HL-60 (cell line): Measurements from ENCODE around the gene RUBCN.

Experiments used
- DNase-seq, 2 experiments: peaks; one replicate each; pipeline ENCODE4 v3.0.0-alpha.2; 2010 to 2020; ENCODE audit warnings: low read depth in 1 of 2, low spot score in 1 of 2
- H3K27ac ChIP-seq: fragments of 250-450 bp; sonication (Bioruptor Pico); replicated peaks from 2 replicates; pipeline ENCODE4 v1.5.1; 2020; ENCODE audit warnings: mild to moderate bottlenecking, moderate library complexity
- H3K27me3 ChIP-seq: fragments of 250-450 bp; sonication (Bioruptor Pico); 2 replicates; pipeline ENCODE4 v1.5.1; 2021; ENCODE audit warnings: mild to moderate bottlenecking, moderate library complexity; ENCODE audit not compliant: insufficient read depth, poor library complexity, severe bottlenecking
- H3K4me3 ChIP-seq: replicated peaks from 2 replicates; pipeline ENCODE4 v1.5.1; 2011; ENCODE audit warnings: mild to moderate bottlenecking, control low read depth, low read length; ENCODE audit not compliant: insufficient read depth
- CTCF ChIP-seq: IDR thresholded peaks from one replicate; pipeline ENCODE4 v1.5.1; 2011; ENCODE audit warnings: low read length, control low read depth, inconsistent platforms; ENCODE audit not compliant: insufficient read depth
- GABPA ChIP-seq: IDR thresholded peaks from 2 replicates; pipeline ENCODE4 v1.6.1; 2012; ENCODE audit warnings: low read depth
- POLR2AphosphoS5 ChIP-seq: IDR thresholded peaks from 2 replicates; pipeline ENCODE4 v1.6.1; 2012; ENCODE audit warnings: low read depth
- SPI1 ChIP-seq: IDR thresholded peaks from 2 replicates; pipeline ENCODE4 v1.6.1; 2012; ENCODE audit warnings: low read depth, mild to moderate bottlenecking, borderline replicate concordance
- long read RNA-seq: library from polyadenylated mRNA; unstranded; transcript quantifications from one replicate; pipeline ENCODE4 v2.0.0, GENCODE V29; 2020
- TF ChIP-seq, protein P1 (sequence below): IDR thresholded peaks from 2 replicates; pipeline ENCODE4 v1.6.1; 2012; ENCODE audit warnings: low read depth; ENCODE audit not compliant: insufficient replicate concordance

RUBCN gene
- long read RNA-seq, partial matches to known transcripts: 1 of 10 reads
- long read RNA-seq, other reads (novel, unspliced or antisense): 7 of 10 reads

GRCh38 chr3:197736491-197737318 is at the start of gene RUBCN:
Gene RUBCN, minus strand, starts transcription at chr3:197736904. Its CDS starts 185 bp downstream, at chr3:197736719.
- Histone ChIP-seq H3K27me3 (no peaks in the 10 kb centered on the region), H3K4me3 (peak within 1 kb of the TSS; percentile 77), H3K27ac (peak within 1 kb of the TSS; percentile 60)
- DNase-seq: peak; percentile 85 to 96
- TF ChIP-seq POLR2AphosphoS5 (peak; percentile 64), GABPA (peak; percentile 57), CTCF (no peak), SPI1 (no peak)
- TF ChIP-seq, protein P1, sequence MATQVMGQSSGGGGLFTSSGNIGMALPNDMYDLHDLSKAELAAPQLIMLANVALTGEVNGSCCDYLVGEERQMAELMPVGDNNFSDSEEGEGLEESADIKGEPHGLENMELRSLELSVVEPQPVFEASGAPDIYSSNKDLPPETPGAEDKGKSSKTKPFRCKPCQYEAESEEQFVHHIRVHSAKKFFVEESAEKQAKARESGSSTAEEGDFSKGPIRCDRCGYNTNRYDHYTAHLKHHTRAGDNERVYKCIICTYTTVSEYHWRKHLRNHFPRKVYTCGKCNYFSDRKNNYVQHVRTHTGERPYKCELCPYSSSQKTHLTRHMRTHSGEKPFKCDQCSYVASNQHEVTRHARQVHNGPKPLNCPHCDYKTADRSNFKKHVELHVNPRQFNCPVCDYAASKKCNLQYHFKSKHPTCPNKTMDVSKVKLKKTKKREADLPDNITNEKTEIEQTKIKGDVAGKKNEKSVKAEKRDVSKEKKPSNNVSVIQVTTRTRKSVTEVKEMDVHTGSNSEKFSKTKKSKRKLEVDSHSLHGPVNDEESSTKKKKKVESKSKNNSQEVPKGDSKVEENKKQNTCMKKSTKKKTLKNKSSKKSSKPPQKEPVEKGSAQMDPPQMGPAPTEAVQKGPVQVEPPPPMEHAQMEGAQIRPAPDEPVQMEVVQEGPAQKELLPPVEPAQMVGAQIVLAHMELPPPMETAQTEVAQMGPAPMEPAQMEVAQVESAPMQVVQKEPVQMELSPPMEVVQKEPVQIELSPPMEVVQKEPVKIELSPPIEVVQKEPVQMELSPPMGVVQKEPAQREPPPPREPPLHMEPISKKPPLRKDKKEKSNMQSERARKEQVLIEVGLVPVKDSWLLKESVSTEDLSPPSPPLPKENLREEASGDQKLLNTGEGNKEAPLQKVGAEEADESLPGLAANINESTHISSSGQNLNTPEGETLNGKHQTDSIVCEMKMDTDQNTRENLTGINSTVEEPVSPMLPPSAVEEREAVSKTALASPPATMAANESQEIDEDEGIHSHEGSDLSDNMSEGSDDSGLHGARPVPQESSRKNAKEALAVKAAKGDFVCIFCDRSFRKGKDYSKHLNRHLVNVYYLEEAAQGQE: no peak

DNA sequence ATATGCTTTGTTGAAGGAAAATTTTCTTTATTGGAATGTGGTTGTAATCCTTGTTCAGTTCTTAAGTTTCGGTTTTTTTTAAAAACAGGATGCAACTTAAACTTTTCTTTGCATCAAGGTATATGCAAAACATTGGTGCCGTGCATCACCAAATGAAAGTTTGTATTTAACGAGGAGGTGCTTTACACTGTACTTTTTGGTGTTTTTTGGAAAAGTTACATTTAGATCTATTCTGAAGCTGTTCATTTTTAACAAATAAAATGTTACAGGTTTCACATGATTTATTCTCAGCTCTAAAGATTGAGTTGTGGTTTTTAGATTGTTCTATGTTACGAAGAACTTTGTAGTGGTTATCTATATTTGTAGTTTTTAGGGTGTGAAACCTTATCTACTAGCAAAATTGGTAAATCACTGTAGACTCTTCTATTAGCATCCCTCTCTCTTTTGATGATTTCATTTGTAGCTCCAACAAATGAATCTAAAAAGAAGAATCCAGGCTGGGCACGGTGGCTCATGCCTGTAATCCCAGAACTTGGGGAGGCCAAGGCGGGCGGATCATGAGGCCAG is 47.4 kb upstream of the RUBCN start:
- Histone ChIP-seq H3K4me3 (no peak overlapping the region), H3K27ac (no peak overlapping the region), H3K27me3 (no peaks in the 10 kb centered on the region)
- DNase-seq: no peak
- no peak for TF ChIP-seq POLR2AphosphoS5
- TF ChIP-seq, protein P1: no peak
- no peak for TF ChIP-seq CTCF

- no peak overlapping the region for H3K27ac ChIP-seq
- TF ChIP-seq POLR2AphosphoS5 (no peak), SPI1 (no peak), CTCF (no peak), GABPA (no peak)
- TF ChIP-seq, protein P1: no peak
- no peak for DNase-seq
- H3K27me3 ChIP-seq: no peaks in the 10 kb centered on the region
- no peak overlapping the region for H3K4me3 ChIP-seq
These were observed 45.5 kb upstream of the RUBCN start for GRCh38 chr3:197782230-197782629.
